PC-3 (cell line): ENCODE measurements around the gene AIM2. TPM values are rescaled to one million over a fixed set of nuclear protein-coding genes. Genes with fewer than 3 reads are reported as not detected.

Experiments
- ATAC-seq: fragments of 200-7000 bp; cut with Tn5 transposase; 2 replicates; pipeline ENCODE4 v1.9.1; 2020; ENCODE audit warnings: mild to moderate bottlenecking, moderate library complexity
- BruUV-seq: library from RNA; stranded (reverse); fragments of 400-500 nt; replicated peaks from 2 replicates; lab custom pipeline; 2021; lab: Mats Ljungman, UMichigan
- CTCF ChIA-PET: fragments of 300-600 bp; sonication (Branson Sonifier 250); formaldehyde crosslinking; loops from one replicate; lab custom pipeline; 2022; ENCODE audit warnings: antibody characterized with exemption; lab: Charles Lee
- POLR2A ChIA-PET: fragments of 300-600 bp; sonication (Branson Sonifier 250); formaldehyde crosslinking; loops from one replicate; lab custom pipeline; 2022; ENCODE audit warnings: antibody characterized with exemption; ENCODE audit not compliant: unreplicated experiment; lab: Charles Lee
- DNase-seq: peaks from one replicate; pipeline ENCODE4 v3.0.0-alpha.2; 2015
- H2AFZ ChIP-seq: fragments of 300-600 bp; sonication (generic); 2 replicates; pipeline ENCODE4 v1.6.0; 2016; ENCODE audit warnings: antibody characterized with exemption, low read length
- H3F3A ChIP-seq: fragments of 300-600 bp; sonication (generic); one replicate; pipeline ENCODE4 v1.6.0; 2017; ENCODE audit warnings: antibody characterized with exemption, low read length, control low read depth, mild to moderate bottlenecking; ENCODE audit not compliant: unreplicated experiment
- H3K27ac ChIP-seq: fragments of 300-600 bp; sonication (generic); 2 replicates; pipeline ENCODE4 v1.5.1; 2016; ENCODE audit warnings: mild to moderate bottlenecking, low read length
- H3K27me3 ChIP-seq: fragments of 300-600 bp; sonication (generic); 2 replicates; pipeline ENCODE4 v1.6.1; 2016; ENCODE audit warnings: low read length, mixed read lengths
- H3K36me3 ChIP-seq: fragments of 300-600 bp; sonication (generic); 2 replicates; pipeline ENCODE4 v1.6.1; 2016; ENCODE audit warnings: low read depth, mixed run types, low read length, mixed read lengths
- H3K4me1 ChIP-seq: fragments of 300-600 bp; sonication (generic); 2 replicates; pipeline ENCODE4 v1.5.1; 2016; ENCODE audit warnings: low read length; ENCODE audit not compliant: insufficient read depth
- H3K4me2 ChIP-seq: fragments of 300-600 bp; sonication (generic); 2 replicates; pipeline ENCODE4 v1.6.0; 2016; ENCODE audit warnings: low read length
- H3K4me3 ChIP-seq: fragments of 300-600 bp; sonication (generic); 2 replicates; pipeline ENCODE4 v1.5.1; 2016; ENCODE audit warnings: mild to moderate bottlenecking, low read length, mixed read lengths
- H3K79me2 ChIP-seq: fragments of 300-600 bp; sonication (generic); 2 replicates; pipeline ENCODE4 v1.6.1; 2017; ENCODE audit warnings: low read length, mixed read lengths
- H3K9ac ChIP-seq: fragments of 300-600 bp; sonication (generic); 2 replicates; pipeline ENCODE4 v1.6.0; 2016; ENCODE audit warnings: mild to moderate bottlenecking, low read length
- H3K9me2 ChIP-seq: fragments of 300-600 bp; sonication (generic); replicated peaks from 2 replicates; pipeline ENCODE4 v1.6.1; 2016; ENCODE audit warnings: mixed run types, low read length, mixed read lengths
- H3K9me3 ChIP-seq: fragments of 300-600 bp; sonication (generic); 2 replicates; pipeline ENCODE4 v1.6.1; 2016; ENCODE audit warnings: low read length, mixed read lengths
- H4K20me1 ChIP-seq: fragments of 300-600 bp; sonication (generic); 2 replicates; pipeline ENCODE4 v1.6.1; 2016; ENCODE audit warnings: low read length, mixed read lengths
- EZH2 ChIP-seq: fragments of 300-600 bp; sonication (generic); IDR thresholded peaks from one replicate; pipeline ENCODE4 v1.6.1; 2017; ENCODE audit warnings: antibody characterized with exemption, mild to moderate bottlenecking, low read length; ENCODE audit not compliant: unreplicated experiment
- EZH2phosphoT487 ChIP-seq: fragments of 300-600 bp; sonication (generic); IDR thresholded peaks from 2 replicates; pipeline ENCODE4 v1.6.1; 2018; ENCODE audit warnings: mild to moderate bottlenecking, antibody characterized with exemption, low read length, borderline replicate concordance
- intact Hi-C: fragments of 100-400 bp; cut with micrococcal nuclease; formaldehyde crosslinking; loops from 2 replicates; pipeline ENCODE4 v1.9.0; 2023
- total RNA-seq: library from RNA; depleted of rRNA; stranded (reverse); fragments of >200 nt; gene quantifications from 2 replicates; pipeline ENCODE4 v1.2.3, GENCODE V29; 2014
- TF ChIP-seq, protein P1 (sequence below): fragments of 300-600 bp; sonication (generic); conservative IDR thresholded peaks from 2 replicates; pipeline ENCODE4 v1.5.1; 2017; ENCODE audit warnings: antibody characterized with exemption, low read depth, mild to moderate bottlenecking, low read length

Gene AIM2
- total RNA-seq, 1 experiment from 2014 or later = not detected

GRCh38 chr1:159081626-159082025 lies 5.1 kb upstream of the AIM2 start:
- CTCF ChIA-PET = no interaction called here
- no peaks in the 10 kb centered on the region for H3K36me3 ChIP-seq
- H3K9me3 ChIP-seq = no peaks in the 10 kb centered on the region
- DNase-seq (no peak), ATAC-seq (no peak)
- no peak overlapping the region for H3K9ac ChIP-seq
- no peak overlapping the region for H3K4me3 ChIP-seq
- POLR2A ChIA-PET = no interaction called here
- BruUV-seq = no TSS peak
- peaks cover 4% of the 10 kb centered on the region for H3K4me1 ChIP-seq
- peaks cover 39% of the 10 kb centered on the region for H3K27me3 ChIP-seq
- no peaks in the 10 kb centered on the region for H3F3A ChIP-seq
- H3K4me2 ChIP-seq = no peak overlapping the region
- intact Hi-C loops = no loop called here
- no peak overlapping the region for H3K27ac ChIP-seq
- H4K20me1 ChIP-seq = no peaks in the 10 kb centered on the region
- TF ChIP-seq, protein P1, sequence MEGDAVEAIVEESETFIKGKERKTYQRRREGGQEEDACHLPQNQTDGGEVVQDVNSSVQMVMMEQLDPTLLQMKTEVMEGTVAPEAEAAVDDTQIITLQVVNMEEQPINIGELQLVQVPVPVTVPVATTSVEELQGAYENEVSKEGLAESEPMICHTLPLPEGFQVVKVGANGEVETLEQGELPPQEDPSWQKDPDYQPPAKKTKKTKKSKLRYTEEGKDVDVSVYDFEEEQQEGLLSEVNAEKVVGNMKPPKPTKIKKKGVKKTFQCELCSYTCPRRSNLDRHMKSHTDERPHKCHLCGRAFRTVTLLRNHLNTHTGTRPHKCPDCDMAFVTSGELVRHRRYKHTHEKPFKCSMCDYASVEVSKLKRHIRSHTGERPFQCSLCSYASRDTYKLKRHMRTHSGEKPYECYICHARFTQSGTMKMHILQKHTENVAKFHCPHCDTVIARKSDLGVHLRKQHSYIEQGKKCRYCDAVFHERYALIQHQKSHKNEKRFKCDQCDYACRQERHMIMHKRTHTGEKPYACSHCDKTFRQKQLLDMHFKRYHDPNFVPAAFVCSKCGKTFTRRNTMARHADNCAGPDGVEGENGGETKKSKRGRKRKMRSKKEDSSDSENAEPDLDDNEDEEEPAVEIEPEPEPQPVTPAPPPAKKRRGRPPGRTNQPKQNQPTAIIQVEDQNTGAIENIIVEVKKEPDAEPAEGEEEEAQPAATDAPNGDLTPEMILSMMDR = no peak
- TF ChIP-seq EZH2 (no peak), EZH2phosphoT487 (no peak)
- H2AFZ ChIP-seq = no peak overlapping the region
- no peaks in the 10 kb centered on the region for H3K79me2 ChIP-seq
- H3K9me2 ChIP-seq = no peaks in the 10 kb centered on the region

GRCh38 chr1:159079525-159079924 lies 3.0 kb upstream of the AIM2 start:
- Histone ChIP-seq H3K9ac (no peak overlapping the region), H3K9me3 (no peaks in the 10 kb centered on the region), H3K4me2 (no peak overlapping the region), H3K79me2 (no peaks in the 10 kb centered on the region), H2AFZ (no peak overlapping the region), H3K4me3 (no peak overlapping the region), H3K27me3 (peaks cover 52% of the 10 kb centered on the region), H4K20me1 (no peaks in the 10 kb centered on the region), H3K4me1 (peaks cover 6% of the 10 kb centered on the region), H3F3A (no peaks in the 10 kb centered on the region), H3K9me2 (no peaks in the 10 kb centered on the region), H3K27ac (no peak overlapping the region), H3K36me3 (no peaks in the 10 kb centered on the region)
- intact Hi-C loops = loop anchor here (10.0 kb wide), 1 partner anchor 545 kb away; no protein-coding TSS in a partner anchor
- ChIA-PET CTCF (no interaction called here), POLR2A (no interaction called here)
- ATAC-seq = no peak
- DNase-seq = no peak
- BruUV-seq = no TSS peak
- no peak for TF ChIP-seq EZH2phosphoT487
- TF ChIP-seq, protein P1 = no peak
- no peak for TF ChIP-seq EZH2

- Histone ChIP-seq H2AFZ (peak overlapping the region; percentile 56), H3K4me2 (peak overlapping the region; percentile 53), H3K79me2 (no peaks in the 10 kb centered on the region), H3K4me1 (peaks cover 6% of the 10 kb centered on the region), H3K9ac (no peak overlapping the region), H4K20me1 (no peaks in the 10 kb centered on the region), H3K36me3 (no peaks in the 10 kb centered on the region), H3K27ac (peak overlapping the region; percentile 30; the same call in 1 of the 2 replicates), H3K9me2 (no peaks in the 10 kb centered on the region), H3K27me3 (peaks cover 48% of the 10 kb centered on the region), H3K4me3 (peak overlapping the region; percentile 18; the same call in 1 of the 2 replicates), H3F3A (no peaks in the 10 kb centered on the region), H3K9me3 (no peaks in the 10 kb centered on the region)
- POLR2A ChIA-PET = no interaction called here
- no TSS peak for BruUV-seq
- ATAC-seq (peak; percentile 78), DNase-seq (peak; percentile 55)
- TF ChIP-seq, protein P1 = no peak
- TF ChIP-seq EZH2 (no peak), EZH2phosphoT487 (no peak)
- intact Hi-C loops = loop anchor here (10.0 kb wide), 1 partner anchor 543 kb away; no protein-coding TSS in a partner anchor
- CTCF ChIA-PET = no interaction called here
These were observed 775 bp upstream of the AIM2 start for GRCh38 chr1:159077120-159077961.
